HL-60 (cell line): Measurements from ENCODE around the gene ATP8B3.
A peak's percentile ranks its signal among the peaks of the same experiment; 100 is the strongest.

Experiments used
- DNase-seq, 2 experiments: peaks; one replicate each; pipeline ENCODE4 v3.0.0-alpha.2; 2010 to 2020; ENCODE audit warnings: low read depth in 1 of 2, low spot score in 1 of 2
- H3K27ac ChIP-seq: fragments of 250-450 bp; sonication (Bioruptor Pico); replicated peaks from 2 replicates; pipeline ENCODE4 v1.5.1; 2020; ENCODE audit warnings: mild to moderate bottlenecking, moderate library complexity
- H3K27me3 ChIP-seq: fragments of 250-450 bp; sonication (Bioruptor Pico); 2 replicates; pipeline ENCODE4 v1.5.1; 2021; ENCODE audit warnings: mild to moderate bottlenecking, moderate library complexity; ENCODE audit not compliant: insufficient read depth, poor library complexity, severe bottlenecking
- H3K4me3 ChIP-seq: replicated peaks from 2 replicates; pipeline ENCODE4 v1.5.1; 2011; ENCODE audit warnings: mild to moderate bottlenecking, control low read depth, low read length; ENCODE audit not compliant: insufficient read depth
- CTCF ChIP-seq: IDR thresholded peaks from one replicate; pipeline ENCODE4 v1.5.1; 2011; ENCODE audit warnings: low read length, control low read depth, inconsistent platforms; ENCODE audit not compliant: insufficient read depth
- GABPA ChIP-seq: IDR thresholded peaks from 2 replicates; pipeline ENCODE4 v1.6.1; 2012; ENCODE audit warnings: low read depth
- POLR2AphosphoS5 ChIP-seq: IDR thresholded peaks from 2 replicates; pipeline ENCODE4 v1.6.1; 2012; ENCODE audit warnings: low read depth
- REST ChIP-seq: IDR thresholded peaks from 2 replicates; pipeline ENCODE4 v1.6.1; 2012; ENCODE audit warnings: low read depth; ENCODE audit not compliant: insufficient replicate concordance
- SPI1 ChIP-seq: IDR thresholded peaks from 2 replicates; pipeline ENCODE4 v1.6.1; 2012; ENCODE audit warnings: low read depth, mild to moderate bottlenecking, borderline replicate concordance

The ATP8B3 gene

GRCh38 chr19:1752009-1752756 is 59.9 kb downstream of the ATP8B3 start:
- peak; percentile 63 to 84 for DNase-seq
- H3K4me3 ChIP-seq: no peak overlapping the region
- no peak overlapping the region for H3K27ac ChIP-seq
- peaks cover 78% of the 10 kb centered on the region for H3K27me3 ChIP-seq
- TF ChIP-seq REST: no peak
- TF ChIP-seq POLR2AphosphoS5: peak; percentile 19; the same call in 1 of the 2 replicates
- peak; percentile 92 for TF ChIP-seq SPI1

GRCh38 chr19:1751367-1752008 is 60.6 kb downstream of the ATP8B3 start:
- TF ChIP-seq CTCF: no peak
- TF ChIP-seq REST: no peak
- no peak for TF ChIP-seq SPI1
- no peak for TF ChIP-seq GABPA
- no peak for TF ChIP-seq POLR2AphosphoS5
- Histone ChIP-seq H3K27me3 (peaks cover 78% of the 10 kb centered on the region), H3K4me3 (no peak overlapping the region), H3K27ac (no peak overlapping the region)
- DNase-seq: no peak

GRCh38 chr19:1750343-1751021 is 61.6 kb downstream of the ATP8B3 start:
- TF ChIP-seq SPI1: no peak
- no peak for DNase-seq
- H3K27ac ChIP-seq: no peak overlapping the region
- H3K27me3 ChIP-seq: peaks cover 71% of the 10 kb centered on the region
- no peak overlapping the region for H3K4me3 ChIP-seq

- no peak for TF ChIP-seq CTCF
- TF ChIP-seq REST: no peak
- TF ChIP-seq GABPA: no peak
- H3K4me3 ChIP-seq: no peak overlapping the region
- DNase-seq: no peak
- no peak overlapping the region for H3K27ac ChIP-seq
- H3K27me3 ChIP-seq: peaks cover 71% of the 10 kb centered on the region
These were observed 62.4 kb downstream of the ATP8B3 start for GRCh38 chr19:1749373-1750342.
